Amniotic stem cell (primary cell): ENCODE data around the gene GSTCD.
"Not testable (repeated sequence)": the region's sequence is repeated elsewhere in the genome, so short reads cannot be mapped to it uniquely, and the experiment has no call there.

Source experiments
- DNase-seq: peaks from one replicate; lab custom pipeline; 2025; lab: John Stamatoyannopoulos, UW

Gene GSTCD

GRCh38 chr4:105708181-105709080 lies at the start of gene GSTCD, which contains the start of gene INTS12:
GSTCD (plus strand) TSS chr4:105708784; CDS start chr4:105717614, 8,830 bp downstream.
INTS12 (minus strand) TSS chr4:105708689; CDS start chr4:105700005, 8,684 bp downstream.
- DNase-seq = peak; percentile 88

GRCh38 chr4:105659190-105659589 lies 49.4 kb upstream of the GSTCD start:
- DNase-seq = no peak

GRCh38 chr4:105661028-105661427 lies 47.6 kb upstream of the GSTCD start:
- no peak for DNase-seq

- DNase-seq = no peak
Observed at GRCh38 chr4:105662935-105663675, 45.5 kb upstream of the GSTCD start.

GRCh38 chr4:105666693-105667092 lies 41.9 kb upstream of the GSTCD start:
- DNase-seq = no peak

GRCh38 chr4:105670684-105671083 lies 37.9 kb upstream of the GSTCD start:
- no peak for DNase-seq

GRCh38 chr4:105671301-105671700 lies 37.3 kb upstream of the GSTCD start:
- DNase-seq = no peak

- DNase-seq = no peak
Observed at GRCh38 chr4:105674011-105674410, 34.6 kb upstream of the GSTCD start.

- DNase-seq = no peak
Observed at GRCh38 chr4:105677709-105678108, 30.9 kb upstream of the GSTCD start.

GRCh38 chr4:105679186-105679585 lies 29.4 kb upstream of the GSTCD start:
- DNase-seq = no peak

- no peak for DNase-seq
Observed at GRCh38 chr4:105683038-105683437, 25.5 kb upstream of the GSTCD start.

GRCh38 chr4:105686571-105686970 lies 22.0 kb upstream of the GSTCD start:
- DNase-seq = no peak

- DNase-seq = not testable (repeated sequence)
Observed at GRCh38 chr4:105694812-105695211, 13.8 kb upstream of the GSTCD start.

- DNase-seq = not testable (repeated sequence)
Observed at GRCh38 chr4:105695832-105696231, 12.8 kb upstream of the GSTCD start.

GRCh38 chr4:105698607-105699006 lies 10.0 kb upstream of the GSTCD start:
- DNase-seq = no peak

- DNase-seq = no peak
Observed at GRCh38 chr4:105707782-105708180, 803 bp upstream of the GSTCD start.

GRCh38 chr4:105709081-105709450 lies 482 bp downstream of the GSTCD start:
- no peak for DNase-seq

- DNase-seq = no peak
Observed at GRCh38 chr4:105710012-105710600, 1.5 kb downstream of the GSTCD start.

- DNase-seq = no peak
Observed at GRCh38 chr4:105710678-105711077, 2.1 kb downstream of the GSTCD start.

- no peak for DNase-seq
Observed at GRCh38 chr4:105712766-105713165, 4.2 kb downstream of the GSTCD start.

GRCh38 chr4:105714071-105714521 lies 5.5 kb downstream of the GSTCD start:
- no peak for DNase-seq

- DNase-seq = no peak
Observed at GRCh38 chr4:105714932-105715331, 6.3 kb downstream of the GSTCD start.
